Coronary artery (tissue), 2 donors: ENCODE data around the gene CCNA1.

Experiments used
- DNase-seq: peaks from one replicate; pipeline ENCODE4 v3.0.0-alpha.2; 2017; ENCODE audit warnings: low spot score
- H3K27ac ChIP-seq, 2 donors: fragments of 200-600 bp; sonication (generic); one replicate each; pipeline ENCODE4 v1.5.1; 2016 to 2019
- H3K4me3 ChIP-seq: fragments of 200-600 bp; sonication (generic); 2 replicates; pipeline ENCODE4 v1.5.1; 2016; ENCODE audit warnings: mild to moderate bottlenecking, moderate library complexity
- CTCF ChIP-seq: fragments of 200-600 bp; sonication (generic); IDR thresholded peaks from one replicate; pipeline ENCODE4 v1.5.1; 2019; ENCODE audit warnings: antibody characterized with exemption

Gene CCNA1

GRCh38 chr13:36417331-36417730, 15.0 kb upstream of the CCNA1 start:
- Histone ChIP-seq H3K4me3 (no peak overlapping the region), H3K27ac (no peak overlapping the region)
- no peak for TF ChIP-seq CTCF
- no peak for DNase-seq

GRCh38 chr13:36418022-36418805, 14.1 kb upstream of the CCNA1 start:
- Histone ChIP-seq H3K4me3 (no peak overlapping the region), H3K27ac (no peak overlapping the region)
- DNase-seq, result no peak
- no peak for TF ChIP-seq CTCF

GRCh38 chr13:36420437-36420891, 11.8 kb upstream of the CCNA1 start:
- Histone ChIP-seq H3K4me3 (no peak overlapping the region), H3K27ac (no peak overlapping the region)
- no peak for DNase-seq
- TF ChIP-seq CTCF, result peak; percentile 77

GRCh38 chr13:36421447-36421846, 10.8 kb upstream of the CCNA1 start:
- DNase-seq, result no peak
- no peak for TF ChIP-seq CTCF
- H3K4me3 ChIP-seq, result no peak overlapping the region
- no peak overlapping the region for H3K27ac ChIP-seq

- DNase-seq, result no peak
- H3K27ac ChIP-seq, result no peak overlapping the region
- no peak for TF ChIP-seq CTCF
- no peak overlapping the region for H3K4me3 ChIP-seq
Observed at GRCh38 chr13:36428086-36428485, 4.2 kb upstream of the CCNA1 start.

GRCh38 chr13:36430247-36431203, 1.8 kb upstream of the CCNA1 start:
- no peak for TF ChIP-seq CTCF
- DNase-seq, result no peak
- Histone ChIP-seq H3K27ac (no peak overlapping the region), H3K4me3 (peak overlapping the region; percentile 74)
